ENCODE results near the gene ZNF22.

The ZNF22 gene

DNA sequence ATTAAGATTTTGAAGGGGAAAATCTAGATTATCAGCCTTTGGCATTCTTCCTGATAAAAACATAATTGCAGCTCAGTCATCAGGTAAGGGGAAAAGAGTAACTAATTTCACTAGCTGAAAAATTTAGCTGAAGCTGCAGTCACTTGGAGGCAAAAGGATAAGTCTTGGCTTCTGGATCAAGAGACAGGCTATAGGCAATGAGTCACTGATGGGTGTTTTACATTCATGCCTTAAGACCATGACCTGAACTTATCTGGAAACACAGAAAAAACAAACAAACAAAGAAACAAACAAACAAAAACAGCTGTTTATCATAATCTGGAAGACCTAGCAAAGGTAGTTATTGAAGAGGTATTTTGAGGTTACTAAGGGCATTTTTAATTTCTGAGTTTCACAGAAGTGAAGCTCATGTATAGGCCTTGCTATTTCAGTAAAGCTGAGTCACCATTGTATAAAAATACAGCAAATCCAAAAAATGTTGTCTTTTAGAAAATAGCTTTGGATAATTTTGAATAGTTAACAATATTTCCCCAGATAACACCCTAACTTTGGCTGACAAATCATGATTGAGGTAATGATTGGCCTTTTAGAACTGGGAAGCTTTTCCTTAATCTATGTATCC lies 40.3 kb downstream of the ZNF22 start:
- no peaks in the 10 kb centered on the region for H3K36me3 ChIP-seq (ENCODE audit: control insufficient read depth in 2 of 2, insufficient read depth in 2 of 2, low read length in 2 of 2)

DNA sequence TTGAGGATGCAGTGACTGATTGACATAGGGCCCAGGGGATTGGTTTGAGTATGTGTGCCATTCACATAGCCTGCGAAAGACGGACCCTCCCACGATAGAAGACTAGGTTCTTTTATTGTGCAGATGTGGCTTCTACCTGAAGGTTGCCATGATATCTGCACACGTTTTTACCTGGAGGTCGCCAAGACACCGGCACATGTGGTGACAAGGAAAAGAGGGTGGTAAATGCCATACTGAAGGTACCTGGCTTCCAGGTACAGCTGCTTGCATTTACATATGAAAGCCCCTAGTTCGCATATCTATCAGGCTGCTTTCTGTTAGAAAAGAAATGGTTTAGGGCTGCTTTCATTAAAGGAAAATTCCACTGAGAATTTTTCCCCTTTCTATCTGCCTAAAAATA lies 43.6 kb downstream of the ZNF22 start:
- Histone ChIP-seq H3K27me3 (ENCODE audit: control insufficient read depth in 1 of 2, insufficient read depth in 2 of 2, low read length in 2 of 2) (no peaks in the 10 kb centered on the region), H3K36me3 (ENCODE audit: control insufficient read depth in 2 of 2, insufficient read depth in 2 of 2, low read length in 2 of 2) (no peaks in the 10 kb centered on the region), H3K27ac (ENCODE audit: low read length) (no peak overlapping the region), H3K9ac (ENCODE audit: low read length in 2 of 2) (no peak overlapping the region), H3K9me3 (ENCODE audit: control insufficient read depth in 2 of 2, low read length in 2 of 2) (no peaks in the 10 kb centered on the region), H3K4me1 (ENCODE audit: control insufficient read depth, insufficient read depth, low read length) (no peaks in the 10 kb centered on the region), H3K4me3 (ENCODE audit: low read length in 2 of 2) (no peak overlapping the region)

More for the DNA sequence above, 40.3 kb downstream of the ZNF22 start:
- H3K4me3 ChIP-seq (ENCODE audit: low read length in 2 of 2) = no peak overlapping the region
- no peak overlapping the region for H3K9ac ChIP-seq (ENCODE audit: low read length in 2 of 2)
- H3K9me3 ChIP-seq (ENCODE audit: control insufficient read depth in 2 of 2, low read length in 2 of 2) = no peaks in the 10 kb centered on the region
- H3K27ac ChIP-seq (ENCODE audit: low read length) = no peak overlapping the region
- no peaks in the 10 kb centered on the region for H3K4me1 ChIP-seq (ENCODE audit: control insufficient read depth, insufficient read depth, low read length)
- no peaks in the 10 kb centered on the region for H3K27me3 ChIP-seq (ENCODE audit: control insufficient read depth in 1 of 2, insufficient read depth in 2 of 2, low read length in 2 of 2)

GRCh38 chr10:45050551-45051235 lies 50.0 kb downstream of the ZNF22 start:
- H3K9ac ChIP-seq (ENCODE audit: low read length in 2 of 2) = no peak overlapping the region
- no peaks in the 10 kb centered on the region for H3K9me3 ChIP-seq (ENCODE audit: control insufficient read depth in 2 of 2, low read length in 2 of 2)
- no peaks in the 10 kb centered on the region for H3K27me3 ChIP-seq (ENCODE audit: control insufficient read depth in 1 of 2, insufficient read depth in 2 of 2, low read length in 2 of 2)
- no peaks in the 10 kb centered on the region for H3K36me3 ChIP-seq (ENCODE audit: control insufficient read depth in 2 of 2, insufficient read depth in 2 of 2, low read length in 2 of 2)
- no peaks in the 10 kb centered on the region for H3K4me1 ChIP-seq (ENCODE audit: control insufficient read depth, insufficient read depth, low read length)
- no peak overlapping the region for H3K27ac ChIP-seq (ENCODE audit: low read length)
- no peak overlapping the region for H3K4me3 ChIP-seq (ENCODE audit: low read length in 2 of 2)

DNA sequence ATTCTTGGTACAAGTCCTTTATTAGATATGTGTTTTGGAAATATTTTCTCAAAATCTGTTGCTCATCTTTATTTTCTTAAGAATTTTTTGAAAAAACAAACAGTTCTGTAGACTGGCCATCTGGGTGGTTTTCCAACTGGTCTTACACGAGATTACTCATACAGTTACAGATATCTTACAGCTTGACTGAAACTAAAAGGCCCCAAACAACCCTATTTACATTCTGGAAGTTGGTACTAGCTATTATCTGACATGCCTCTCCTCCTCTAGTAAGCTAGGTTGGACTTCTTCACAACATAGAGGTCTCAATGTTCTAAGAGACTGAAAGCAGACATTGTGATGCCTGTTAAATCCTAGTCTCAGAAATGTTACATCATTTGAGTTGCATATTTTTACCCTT lies 52.0 kb downstream of the ZNF22 start:
- Histone ChIP-seq H3K9me3 (ENCODE audit: control insufficient read depth in 2 of 2, low read length in 2 of 2) (no peaks in the 10 kb centered on the region), H3K36me3 (ENCODE audit: control insufficient read depth in 2 of 2, insufficient read depth in 2 of 2, low read length in 2 of 2) (no peaks in the 10 kb centered on the region), H3K4me1 (ENCODE audit: control insufficient read depth, insufficient read depth, low read length) (no peaks in the 10 kb centered on the region), H3K27ac (ENCODE audit: low read length) (no peak overlapping the region), H3K27me3 (ENCODE audit: control insufficient read depth in 1 of 2, insufficient read depth in 2 of 2, low read length in 2 of 2) (no peaks in the 10 kb centered on the region), H3K9ac (ENCODE audit: low read length in 2 of 2) (no peak overlapping the region), H3K4me3 (ENCODE audit: low read length in 2 of 2) (no peak overlapping the region)

- Histone ChIP-seq H3K9me3 (ENCODE audit: control insufficient read depth in 2 of 2, low read length in 2 of 2) (no peaks in the 10 kb centered on the region), H3K9ac (ENCODE audit: low read length in 2 of 2) (no peak overlapping the region), H3K4me1 (ENCODE audit: control insufficient read depth, insufficient read depth, low read length) (no peaks in the 10 kb centered on the region), H3K4me3 (ENCODE audit: low read length in 2 of 2) (no peak overlapping the region), H3K27ac (ENCODE audit: low read length) (no peak overlapping the region), H3K27me3 (ENCODE audit: control insufficient read depth in 1 of 2, insufficient read depth in 2 of 2, low read length in 2 of 2) (no peaks in the 10 kb centered on the region), H3K36me3 (ENCODE audit: control insufficient read depth in 2 of 2, insufficient read depth in 2 of 2, low read length in 2 of 2) (no peaks in the 10 kb centered on the region)
These were observed 52.9 kb downstream of the ZNF22 start for GRCh38 chr10:45053569-45054100.
